ENCODE results near the gene DIAPH2.

The DIAPH2 gene

GRCh38 chrX:97006167-97006566 lies 321.5 kb downstream of the DIAPH2 start:
- TF ChIP-seq CTCF (IDR thresholded peaks at IDR 0.05): no peak

GRCh38 chrX:97009391-97009790 lies 324.7 kb downstream of the DIAPH2 start:
- TF ChIP-seq CTCF (IDR thresholded peaks at IDR 0.05): no peak

DNA sequence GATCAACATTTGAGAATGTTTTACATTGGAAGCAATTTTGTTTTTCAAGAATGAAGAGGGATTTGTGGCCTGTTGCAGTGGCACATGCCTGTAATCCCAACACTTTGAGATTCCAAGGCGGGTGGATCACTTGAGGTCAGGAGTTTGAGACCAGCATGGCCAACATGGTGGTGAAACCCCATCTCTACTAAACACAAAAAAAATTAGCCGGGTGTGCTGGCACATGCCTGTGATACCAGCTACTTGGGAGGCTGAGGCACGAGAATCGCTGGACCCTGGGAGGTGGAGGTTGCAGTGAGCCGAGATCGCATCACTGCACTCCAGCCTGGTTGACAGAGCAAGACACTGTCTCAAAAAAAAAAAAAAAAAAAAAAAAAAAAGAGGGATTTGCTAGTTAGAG lies 326.9 kb downstream of the DIAPH2 start:
- TF ChIP-seq CTCF (IDR thresholded peaks at IDR 0.05): no peak

GRCh38 chrX:97016106-97016505 lies 331.5 kb downstream of the DIAPH2 start:
- peak; percentile 30; the same call in 1 of the 2 replicates for TF ChIP-seq CTCF (IDR thresholded peaks at IDR 0.05)

DNA sequence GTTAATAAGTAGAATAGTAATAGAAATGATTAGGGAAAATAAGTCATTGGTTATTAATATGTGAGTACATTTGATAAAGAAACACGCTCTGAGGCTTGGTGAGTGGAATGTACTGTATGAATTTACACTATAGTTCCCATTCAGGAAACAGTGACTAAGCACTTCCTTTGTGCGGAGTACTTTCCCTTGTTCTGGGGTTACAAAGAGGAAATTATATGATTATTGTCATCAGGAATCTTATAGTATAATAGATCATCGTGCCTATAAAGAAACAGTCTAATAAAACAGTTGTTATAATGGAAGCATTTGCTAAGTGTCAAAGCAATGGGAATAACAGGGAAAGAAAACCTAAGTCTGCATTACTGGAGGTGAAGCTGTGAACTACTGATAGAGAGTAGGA lies 337.0 kb downstream of the DIAPH2 start:
- TF ChIP-seq CTCF (IDR thresholded peaks at IDR 0.05): no peak

GRCh38 chrX:97026406-97026805 lies 341.8 kb downstream of the DIAPH2 start:
- no peak for TF ChIP-seq CTCF (IDR thresholded peaks at IDR 0.05)

DNA sequence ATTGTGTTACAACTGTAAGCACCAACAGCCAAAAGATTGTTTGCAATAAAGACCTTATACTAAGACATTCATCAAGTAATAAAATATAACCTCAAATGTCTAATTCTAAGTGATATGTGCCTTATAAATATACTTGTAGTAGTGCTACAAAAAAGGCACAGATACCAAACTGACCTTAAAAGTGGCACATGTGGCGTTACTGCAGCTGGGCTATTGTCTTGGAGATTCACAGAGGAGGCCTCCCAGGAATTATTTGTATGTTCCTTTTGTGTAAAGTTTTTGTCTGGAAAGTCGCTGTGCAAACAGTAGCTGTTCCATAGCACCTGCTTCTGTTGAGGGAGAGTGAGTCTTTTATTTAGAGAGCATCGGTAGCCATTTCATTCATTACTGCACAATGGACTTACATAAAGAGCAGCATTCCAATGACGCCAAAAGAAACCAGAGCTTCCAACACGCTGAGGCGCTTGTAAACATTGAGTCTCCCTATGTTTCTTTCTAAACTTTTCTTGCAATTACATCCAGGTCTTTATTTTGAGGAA lies 342.8 kb downstream of the DIAPH2 start:
- TF ChIP-seq CTCF (IDR thresholded peaks at IDR 0.05): no peak

- TF ChIP-seq CTCF (IDR thresholded peaks at IDR 0.05): no peak
Observed at GRCh38 chrX:97030463-97030862, 345.8 kb downstream of the DIAPH2 start.
